OCI-LY7 (cell line): Measurements from ENCODE around the gene TOLLIP. TPM values are rescaled to one million over a fixed set of nuclear protein-coding genes. Genes with fewer than 3 reads are reported as not detected.

ENCODE experiments used
- BruUV-seq: library from RNA; stranded (reverse); fragments of 400-500 nt; replicated peaks from 2 replicates; lab custom pipeline; 2021; lab: Mats Ljungman, UMichigan
- CTCF ChIA-PET: fragments of 300-600 bp; sonication (Branson Sonifier 250); formaldehyde crosslinking; loops from one replicate; lab custom pipeline; 2022; ENCODE audit warnings: antibody characterized with exemption; ENCODE audit not compliant: unreplicated experiment; lab: Charles Lee
- POLR2A ChIA-PET: fragments of 300-600 bp; sonication (Branson Sonifier 250); formaldehyde crosslinking; loops from one replicate; lab custom pipeline; 2022; ENCODE audit warnings: antibody characterized with exemption; lab: Charles Lee
- DNase-seq: peaks from one replicate; pipeline ENCODE4 v3.0.0-alpha.2; 2015; ENCODE audit warnings: low spot score
- H2AFZ ChIP-seq: fragments of 200-600 bp; sonication (generic), shearing (Covaris generic); 2 replicates; pipeline ENCODE4 v1.6.1; 2014; ENCODE audit warnings: mild to moderate bottlenecking, antibody characterized with exemption, low read length, moderate library complexity
- H3K27ac ChIP-seq: fragments of 200-600 bp; sonication (generic); 2 replicates; pipeline ENCODE4 v1.5.1; 2014; ENCODE audit warnings: mixed run types, low read depth, mild to moderate bottlenecking, moderate library complexity, low read length, inconsistent platforms; ENCODE audit not compliant: poor library complexity, severe bottlenecking
- H3K36me3 ChIP-seq: fragments of 200-600 bp; sonication (generic); 2 replicates; pipeline ENCODE4 v1.6.1; 2014; ENCODE audit warnings: mild to moderate bottlenecking, antibody characterized with exemption, low read length, moderate library complexity, mixed read lengths; ENCODE audit not compliant: insufficient read depth
- H3K4me1 ChIP-seq: fragments of 200-600 bp; sonication (generic); 2 replicates; pipeline ENCODE4 v1.5.1; 2014; ENCODE audit warnings: mild to moderate bottlenecking, low read length; ENCODE audit not compliant: insufficient read depth, poor library complexity, severe bottlenecking
- H3K4me2 ChIP-seq: fragments of 200-600 bp; sonication (generic); 2 replicates; pipeline ENCODE4 v1.6.1; 2014; ENCODE audit warnings: mild to moderate bottlenecking, low read length
- H3K4me3 ChIP-seq: fragments of 200-600 bp; sonication (generic); 2 replicates; pipeline ENCODE4 v1.5.1; 2014; ENCODE audit warnings: mild to moderate bottlenecking, low read depth, low read length; ENCODE audit not compliant: poor library complexity, severe bottlenecking
- H3K79me2 ChIP-seq: fragments of 200-600 bp; sonication (generic); 2 replicates; pipeline ENCODE4 v1.6.1; 2016; ENCODE audit warnings: low read depth, mild to moderate bottlenecking, low read length, moderate library complexity, mixed read lengths; ENCODE audit not compliant: insufficient read depth
- H3K9me2 ChIP-seq: fragments of 200-600 bp; sonication (generic); 2 replicates; pipeline ENCODE4 v1.6.1; 2016; ENCODE audit warnings: mild to moderate bottlenecking, low read length, mixed read lengths; ENCODE audit not compliant: insufficient read depth
- H3K9me3 ChIP-seq: fragments of 200-600 bp; sonication (generic); 2 replicates; pipeline ENCODE4 v1.6.1; 2014; ENCODE audit warnings: mild to moderate bottlenecking, mixed run types, low read length, mixed read lengths
- H4K20me1 ChIP-seq: fragments of 200-600 bp; sonication (generic); 2 replicates; pipeline ENCODE4 v1.6.1; 2014; ENCODE audit warnings: mild to moderate bottlenecking, antibody characterized with exemption, low read length, moderate library complexity, mixed read lengths; ENCODE audit not compliant: insufficient read depth
- EZH2phosphoT487 ChIP-seq: fragments of 200-600 bp; sonication (generic); IDR thresholded peaks from 2 replicates; pipeline ENCODE4 v1.6.1; 2018; ENCODE audit warnings: low read depth, borderline replicate concordance, mild to moderate bottlenecking, mixed run types, antibody characterized with exemption, low read length, moderate library complexity, mixed read lengths
- intact Hi-C: fragments of 100-400 bp; cut with micrococcal nuclease; formaldehyde crosslinking; loops from one replicate; pipeline ENCODE4 v1.10.0; 2022; ENCODE audit not compliant: unreplicated experiment
- total RNA-seq, 2 experiments: library from RNA; depleted of rRNA in 1 of 2; stranded (reverse); fragments of >200 nt in 1 of 2; shearing (Covaris generic) in 1 of 2; gene quantifications; 2 replicates each; pipeline ENCODE4 v1.2.3, GENCODE V29; 2014 to 2022
- TF ChIP-seq, protein P1 (sequence below): fragments of 200-600 bp; sonication (generic); conservative IDR thresholded peaks from 2 replicates; pipeline ENCODE4 v1.5.1; 2014; ENCODE audit warnings: mild to moderate bottlenecking, antibody characterized with exemption, low read length, moderate library complexity, mixed read lengths

Gene TOLLIP
- total RNA-seq, 2 experiments from 2014 or later = 15.9 to 37.1 TPM

DNA sequence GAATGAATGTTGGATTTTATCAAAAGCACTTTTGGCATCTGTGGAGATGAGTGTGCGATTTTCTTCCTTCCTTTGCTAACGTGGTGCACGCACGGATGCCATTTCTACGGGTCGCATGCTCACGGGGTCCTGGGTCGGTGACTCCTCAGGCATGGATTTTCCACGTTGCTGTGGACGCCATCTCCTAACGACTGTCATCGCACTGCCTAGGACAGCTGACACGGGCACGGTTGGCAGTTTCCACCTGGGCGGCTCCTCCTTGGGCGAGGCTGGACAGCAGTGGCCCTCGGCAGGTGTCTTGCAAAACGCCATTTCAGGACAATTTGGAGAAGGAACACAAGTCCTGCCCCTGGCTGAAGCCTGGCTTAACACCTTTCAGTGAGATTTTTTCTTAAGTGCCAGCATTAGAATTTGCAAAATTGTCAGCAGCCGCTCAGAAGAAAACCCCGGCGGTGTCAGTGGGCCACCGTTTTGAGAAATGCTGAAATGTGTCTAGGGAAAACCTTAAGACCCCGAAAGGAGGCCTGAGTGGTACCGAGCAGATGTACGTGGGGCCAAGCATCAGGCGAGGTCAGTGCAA, 34.7 kb upstream of the TOLLIP start:
- no peak for TF ChIP-seq EZH2phosphoT487
- TF ChIP-seq, protein P1, sequence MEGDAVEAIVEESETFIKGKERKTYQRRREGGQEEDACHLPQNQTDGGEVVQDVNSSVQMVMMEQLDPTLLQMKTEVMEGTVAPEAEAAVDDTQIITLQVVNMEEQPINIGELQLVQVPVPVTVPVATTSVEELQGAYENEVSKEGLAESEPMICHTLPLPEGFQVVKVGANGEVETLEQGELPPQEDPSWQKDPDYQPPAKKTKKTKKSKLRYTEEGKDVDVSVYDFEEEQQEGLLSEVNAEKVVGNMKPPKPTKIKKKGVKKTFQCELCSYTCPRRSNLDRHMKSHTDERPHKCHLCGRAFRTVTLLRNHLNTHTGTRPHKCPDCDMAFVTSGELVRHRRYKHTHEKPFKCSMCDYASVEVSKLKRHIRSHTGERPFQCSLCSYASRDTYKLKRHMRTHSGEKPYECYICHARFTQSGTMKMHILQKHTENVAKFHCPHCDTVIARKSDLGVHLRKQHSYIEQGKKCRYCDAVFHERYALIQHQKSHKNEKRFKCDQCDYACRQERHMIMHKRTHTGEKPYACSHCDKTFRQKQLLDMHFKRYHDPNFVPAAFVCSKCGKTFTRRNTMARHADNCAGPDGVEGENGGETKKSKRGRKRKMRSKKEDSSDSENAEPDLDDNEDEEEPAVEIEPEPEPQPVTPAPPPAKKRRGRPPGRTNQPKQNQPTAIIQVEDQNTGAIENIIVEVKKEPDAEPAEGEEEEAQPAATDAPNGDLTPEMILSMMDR = no peak
- H3K27ac ChIP-seq = no peak overlapping the region
- ChIA-PET CTCF (no interaction called here), POLR2A (no interaction called here)
- BruUV-seq = no TSS peak
- DNase-seq = no peak
- H3K36me3 ChIP-seq = no peaks in the 10 kb centered on the region
- H3K79me2 ChIP-seq = no peaks in the 10 kb centered on the region
- no peak overlapping the region for H3K4me2 ChIP-seq
- H4K20me1 ChIP-seq = no peaks in the 10 kb centered on the region
- no peaks in the 10 kb centered on the region for H3K4me1 ChIP-seq
- H3K9me2 ChIP-seq = no peaks in the 10 kb centered on the region
- H2AFZ ChIP-seq = no peak overlapping the region
- no peaks in the 10 kb centered on the region for H3K9me3 ChIP-seq
- intact Hi-C loops = no loop called here
- no peak overlapping the region for H3K4me3 ChIP-seq

DNA sequence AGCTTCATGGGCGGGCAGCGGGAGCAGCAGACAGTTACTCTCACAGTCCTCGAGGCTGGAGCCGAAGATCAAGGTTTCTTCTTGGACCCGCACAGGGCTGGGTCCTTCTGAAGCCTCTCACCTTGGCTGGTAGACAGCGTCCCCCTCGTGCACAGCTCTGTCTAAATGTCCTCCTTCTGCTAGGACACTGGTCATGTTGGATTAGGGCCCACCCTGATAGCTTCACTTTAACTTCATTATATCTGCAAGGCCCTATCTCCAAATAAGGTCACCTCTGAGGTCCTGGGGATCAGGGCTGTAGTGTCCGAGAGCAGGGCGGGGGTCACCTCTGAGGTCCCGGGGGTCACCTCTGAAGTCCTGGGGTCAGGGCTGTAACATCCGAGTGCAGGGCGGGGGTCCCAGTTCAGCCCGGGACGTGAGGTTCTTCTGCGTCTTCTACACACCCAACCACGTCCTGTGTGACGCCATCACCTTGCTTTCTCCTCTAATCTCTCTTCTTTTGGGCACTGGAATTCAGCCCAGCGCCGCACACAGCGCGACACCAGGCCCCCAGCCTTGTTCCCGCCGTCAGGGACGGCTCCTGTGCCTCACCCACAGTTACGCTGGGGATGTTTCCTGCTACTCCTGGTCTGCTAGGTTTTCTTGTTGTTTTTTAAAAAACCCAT, 34.1 kb upstream of the TOLLIP start:
- intact Hi-C loops = no loop called here
- no peak overlapping the region for H2AFZ ChIP-seq
- no peak overlapping the region for H3K4me3 ChIP-seq
- H3K27ac ChIP-seq = no peak overlapping the region
- BruUV-seq = no TSS peak
- H4K20me1 ChIP-seq = no peaks in the 10 kb centered on the region
- no peak for DNase-seq
- POLR2A ChIA-PET = no interaction called here
- no peaks in the 10 kb centered on the region for H3K79me2 ChIP-seq
- H3K4me2 ChIP-seq = no peak overlapping the region
- TF ChIP-seq, protein P1 = no peak
- TF ChIP-seq EZH2phosphoT487 = no peak
- H3K9me2 ChIP-seq = no peaks in the 10 kb centered on the region
- H3K36me3 ChIP-seq = no peaks in the 10 kb centered on the region
- no peaks in the 10 kb centered on the region for H3K4me1 ChIP-seq
- CTCF ChIA-PET = no interaction called here
- no peaks in the 10 kb centered on the region for H3K9me3 ChIP-seq

DNA sequence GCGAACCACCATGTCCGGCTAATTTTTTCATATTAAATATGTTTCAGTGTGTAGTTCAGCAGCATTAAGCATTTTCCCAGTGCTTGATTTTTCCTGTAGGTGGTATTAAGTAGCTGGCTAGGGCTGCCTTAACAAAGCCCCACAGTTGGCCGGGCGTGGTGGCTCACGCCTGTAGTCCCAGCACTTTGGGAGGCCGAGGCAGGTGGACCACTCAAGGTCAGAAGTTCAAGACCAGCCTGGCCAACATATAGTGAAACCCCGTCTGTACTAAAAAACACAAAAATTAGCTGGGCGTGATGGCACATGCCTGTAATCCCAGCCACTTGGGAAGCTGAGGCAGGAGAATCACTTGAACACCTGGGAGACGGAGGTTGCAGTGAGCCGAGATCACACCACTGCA, 33.5 kb upstream of the TOLLIP start:
- intact Hi-C loops = no loop called here
- ChIA-PET POLR2A (no interaction called here), CTCF (no interaction called here)
- Histone ChIP-seq H3K4me3 (no peak overlapping the region), H3K36me3 (no peaks in the 10 kb centered on the region), H3K4me1 (no peaks in the 10 kb centered on the region), H3K9me2 (no peaks in the 10 kb centered on the region), H2AFZ (no peak overlapping the region), H3K9me3 (no peaks in the 10 kb centered on the region), H3K79me2 (no peaks in the 10 kb centered on the region), H4K20me1 (no peaks in the 10 kb centered on the region), H3K27ac (no peak overlapping the region), H3K4me2 (no peak overlapping the region)
- TF ChIP-seq, protein P1 = no peak
- no peak for TF ChIP-seq EZH2phosphoT487
- BruUV-seq = no TSS peak
- DNase-seq = no peak
